Neural cell (in vitro differentiated cells): Measurements from ENCODE around the gene PLXNA4. TPM values are rescaled to one million over a fixed set of nuclear protein-coding genes. Genes with fewer than 3 reads are reported as not detected.

Experiments used
- H2AFZ ChIP-seq: fragments of 200-600, 300-800 bp; sonication (generic), shearing (Covaris generic); 2 replicates; pipeline ENCODE4 v1.6.0; 2014; ENCODE audit warnings: low read depth, mild to moderate bottlenecking, antibody characterized with exemption, low read length, moderate library complexity
- H3F3A ChIP-seq: fragments of 200-600 bp; shearing (Covaris generic); 2 replicates; pipeline ENCODE4 v1.6.1; 2016; ENCODE audit warnings: mild to moderate bottlenecking, moderate library complexity, mixed read lengths, antibody characterized with exemption, low read length; ENCODE audit not compliant: insufficient read depth, poor library complexity, severe bottlenecking
- H3K27ac ChIP-seq: fragments of 200-600, 300-800 bp; sonication (generic), shearing (Covaris generic); 2 replicates; pipeline ENCODE4 v1.5.1; 2014; ENCODE audit warnings: mild to moderate bottlenecking, low read length, moderate library complexity
- H3K27me3 ChIP-seq: fragments of 300-800, 200-600 bp; sonication (generic), shearing (Covaris generic); 2 replicates; pipeline ENCODE4 v1.6.0; 2014; ENCODE audit warnings: mild to moderate bottlenecking, low read depth, low read length, moderate library complexity; ENCODE audit not compliant: insufficient read depth
- H3K36me3 ChIP-seq: fragments of 300-800, 200-600 bp; sonication (generic), shearing (Covaris generic); 2 replicates; pipeline ENCODE4 v1.5.1; 2014; ENCODE audit warnings: mild to moderate bottlenecking, antibody characterized with exemption, low read length, moderate library complexity; ENCODE audit not compliant: insufficient read depth
- H3K4me2 ChIP-seq: fragments of 300-800, 200-600 bp; sonication (generic), shearing (Covaris generic); 2 replicates; pipeline ENCODE4 v1.6.0; 2014; ENCODE audit warnings: mild to moderate bottlenecking, low read length
- H3K4me3 ChIP-seq: fragments of 300-800, 200-600 bp; sonication (generic), shearing (Covaris generic); 2 replicates; pipeline ENCODE4 v1.5.1; 2014; ENCODE audit warnings: mild to moderate bottlenecking, low read length, moderate library complexity
- H3K79me2 ChIP-seq: fragments of 200-600 bp; shearing (Covaris generic); replicated peaks from 2 replicates; pipeline ENCODE4 v1.6.0; 2014; ENCODE audit warnings: mild to moderate bottlenecking, low read length, moderate library complexity; ENCODE audit not compliant: insufficient read depth
- H3K9ac ChIP-seq: fragments of 300-800, 200-600 bp; sonication (generic), shearing (Covaris generic); 2 replicates; pipeline ENCODE4 v1.6.1; 2016; ENCODE audit warnings: mild to moderate bottlenecking, low read length, mixed read lengths
- H3K9me2 ChIP-seq: fragments of 200-600 bp; shearing (Covaris generic); 2 replicates; pipeline ENCODE4 v1.6.1; 2016; ENCODE audit warnings: mild to moderate bottlenecking, low read length, mixed read lengths; ENCODE audit not compliant: insufficient read depth
- H3K9me3 ChIP-seq: fragments of 200-600, 300-800 bp; sonication (generic), shearing (Covaris generic); 2 replicates; pipeline ENCODE4 v1.6.1; 2016; ENCODE audit warnings: mild to moderate bottlenecking, mixed run types, low read length, moderate library complexity, mixed read lengths
- H4K20me1 ChIP-seq: fragments of 200-600 bp; shearing (Covaris generic); 2 replicates; pipeline ENCODE4 v1.6.1; 2016; ENCODE audit warnings: mild to moderate bottlenecking, mixed run types; ENCODE audit not compliant: insufficient read depth
- CTCF ChIP-seq: fragments of 450-650 bp; IDR thresholded peaks from 2 replicates; pipeline ENCODE4 v1.5.1; 2014; ENCODE audit warnings: antibody characterized with exemption, mild to moderate bottlenecking, moderate library complexity; ENCODE audit not compliant: poor library complexity, severe bottlenecking
- EP300 ChIP-seq: fragments of 450-650 bp; conservative IDR thresholded peaks from 2 replicates; pipeline ENCODE4 v1.6.1; 2014; ENCODE audit warnings: antibody characterized with exemption, mild to moderate bottlenecking, moderate library complexity; ENCODE audit not compliant: poor library complexity, severe bottlenecking
- EZH2 ChIP-seq: fragments of 200-600, 300-800 bp; shearing (Covaris generic), sonication (generic); IDR thresholded peaks from 2 replicates; pipeline ENCODE4 v1.6.1; 2014; ENCODE audit warnings: antibody characterized with exemption, low read length, borderline replicate concordance, mild to moderate bottlenecking; ENCODE audit not compliant: insufficient read depth, poor library complexity, severe bottlenecking
- MXI1 ChIP-seq: fragments of 450-650 bp; conservative IDR thresholded peaks from 2 replicates; pipeline ENCODE4 v1.6.1; 2014; ENCODE audit warnings: antibody characterized with exemption, mild to moderate bottlenecking; ENCODE audit not compliant: poor library complexity, severe bottlenecking
- POLR2AphosphoS5 ChIP-seq: IDR thresholded peaks from 2 replicates; pipeline ENCODE4 v1.6.1; 2012
- RAD21 ChIP-seq: fragments of 450-650 bp; conservative IDR thresholded peaks from 2 replicates; pipeline ENCODE4 v1.6.1; 2014; ENCODE audit warnings: antibody characterized with exemption, mild to moderate bottlenecking, moderate library complexity
- REST ChIP-seq: IDR thresholded peaks from 2 replicates; pipeline ENCODE4 v1.6.1; 2012; ENCODE audit warnings: borderline replicate concordance
- SMC3 ChIP-seq: fragments of 450-650 bp; conservative IDR thresholded peaks from 2 replicates; pipeline ENCODE4 v1.6.1; 2014; ENCODE audit warnings: antibody characterized with exemption, mild to moderate bottlenecking, moderate library complexity; ENCODE audit not compliant: poor library complexity
- TAF1 ChIP-seq: IDR thresholded peaks from 2 replicates; pipeline ENCODE4 v1.6.1; 2012; ENCODE audit warnings: low read depth
- polyA plus RNA-seq: library from polyadenylated mRNA; depleted of rRNA; stranded (reverse); fragments of >200 nt; gene quantifications from 2 replicates; pipeline ENCODE4 v1.2.3, GENCODE V29; 2014

Gene PLXNA4
- polyA plus RNA-seq, 1 donor from 2014 or later = 7.2 TPM

DNA sequence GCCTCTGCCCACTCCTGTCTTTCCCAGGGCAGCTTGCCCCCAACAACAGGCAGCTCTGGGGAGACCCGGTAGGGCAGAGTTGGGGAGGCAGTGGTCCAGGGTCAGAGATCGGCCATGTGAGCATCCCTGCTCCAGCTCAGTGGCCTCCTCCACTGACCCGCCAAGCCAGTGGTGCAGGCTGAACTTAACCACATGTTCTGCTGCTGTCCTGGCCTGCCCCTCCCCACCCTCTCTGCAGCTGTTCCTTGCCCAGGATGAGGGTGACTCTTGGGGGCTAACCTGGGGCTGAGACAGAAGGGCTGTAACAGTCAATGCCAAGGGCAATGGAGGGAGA lies 349.3 kb downstream of the PLXNA4 start:
- no peak overlapping the region for H3K4me2 ChIP-seq
- H3K79me2 ChIP-seq = no peaks in the 10 kb centered on the region
- H2AFZ ChIP-seq = no peak overlapping the region
- no peak overlapping the region for H3K9ac ChIP-seq
- H3F3A ChIP-seq = no peaks in the 10 kb centered on the region
- H3K4me3 ChIP-seq = no peak overlapping the region
- no peaks in the 10 kb centered on the region for H4K20me1 ChIP-seq
- H3K27ac ChIP-seq = no peak overlapping the region
- TF ChIP-seq SMC3 (no peak), POLR2AphosphoS5 (no peak), REST (no peak), TAF1 (no peak), EZH2 (no peak), EP300 (no peak), CTCF (no peak), MXI1 (no peak), RAD21 (no peak)
- H3K27me3 ChIP-seq = no peaks in the 10 kb centered on the region
- no peaks in the 10 kb centered on the region for H3K9me2 ChIP-seq
- H3K36me3 ChIP-seq = no peaks in the 10 kb centered on the region
- no peaks in the 10 kb centered on the region for H3K9me3 ChIP-seq

GRCh38 chr7:132226046-132226956 lies 350.0 kb downstream of the PLXNA4 start:
- Histone ChIP-seq H3K9me2 (no peaks in the 10 kb centered on the region), H3F3A (no peaks in the 10 kb centered on the region), H3K27ac (no peak overlapping the region), H3K36me3 (no peaks in the 10 kb centered on the region), H3K9me3 (no peaks in the 10 kb centered on the region), H3K27me3 (no peaks in the 10 kb centered on the region), H3K4me2 (no peak overlapping the region), H3K9ac (no peak overlapping the region), H3K79me2 (no peaks in the 10 kb centered on the region), H3K4me3 (no peak overlapping the region), H2AFZ (no peak overlapping the region), H4K20me1 (no peaks in the 10 kb centered on the region)
- TF ChIP-seq POLR2AphosphoS5 = no peak
- no peak for TF ChIP-seq SMC3
- no peak for TF ChIP-seq EP300
- no peak for TF ChIP-seq CTCF
- TF ChIP-seq EZH2 = no peak
- TF ChIP-seq RAD21 = no peak
- no peak for TF ChIP-seq MXI1
- no peak for TF ChIP-seq REST
- no peak for TF ChIP-seq TAF1
